HG03469 (cell line): ENCODE measurements around the gene NFATC1.

Experiments used
- ATAC-seq: cut with Tn5 transposase; IDR thresholded peaks from one replicate; pipeline ENCODE4 v1.9.1; 2021; ENCODE audit warnings: mild to moderate bottlenecking, moderate library complexity, moderate number of reproducible peaks; ENCODE audit not compliant: unreplicated experiment

NFATC1 gene

GRCh38 chr18:79438089-79438897, 42.6 kb downstream of the NFATC1 start:
- ATAC-seq = no peak

- no peak for ATAC-seq
Observed at GRCh38 chr18:79438898-79439627, 43.3 kb downstream of the NFATC1 start.

- ATAC-seq = no peak
Observed at GRCh38 chr18:79439628-79440023, 43.9 kb downstream of the NFATC1 start.

GRCh38 chr18:79440316-79441110, 44.8 kb downstream of the NFATC1 start:
- no peak for ATAC-seq

- no peak for ATAC-seq
Observed at GRCh38 chr18:79441420-79441819, 45.7 kb downstream of the NFATC1 start.

- ATAC-seq = no peak
Observed at GRCh38 chr18:79442508-79443221, 46.9 kb downstream of the NFATC1 start.

GRCh38 chr18:79445221-79445620, 49.5 kb downstream of the NFATC1 start:
- no peak for ATAC-seq

- no peak for ATAC-seq
Observed at GRCh38 chr18:79445696-79446561, 50.2 kb downstream of the NFATC1 start.

GRCh38 chr18:79446931-79447330, 51.2 kb downstream of the NFATC1 start:
- ATAC-seq = no peak

- no peak for ATAC-seq
Observed at GRCh38 chr18:79447703-79448367, 52.1 kb downstream of the NFATC1 start.

- ATAC-seq = no peak
Observed at GRCh38 chr18:79448621-79449020, 52.9 kb downstream of the NFATC1 start.

- no peak for ATAC-seq
Observed at GRCh38 chr18:79449551-79450288, 54.0 kb downstream of the NFATC1 start.

GRCh38 chr18:79450289-79451080, 54.8 kb downstream of the NFATC1 start:
- ATAC-seq = no peak

- no peak for ATAC-seq
Observed at GRCh38 chr18:79451237-79452125, 55.8 kb downstream of the NFATC1 start.

GRCh38 chr18:79452190-79452990, 56.7 kb downstream of the NFATC1 start:
- no peak for ATAC-seq
